K562 (cell line): Measurements from ENCODE around the gene CISD2. TPM values are rescaled to one million over a fixed set of nuclear protein-coding genes. Genes with fewer than 3 reads are reported as not detected.

ENCODE experiments used
- CCNT2 ChIP-seq: IDR thresholded peaks from 2 replicates; pipeline ENCODE4 v1.6.1; 2011; ENCODE audit warnings: borderline replicate concordance, low read depth, mild to moderate bottlenecking, moderate library complexity, mixed read lengths, low read length; ENCODE audit not compliant: insufficient read length; ENCODE audit errors: extremely low read depth
- E2F8 ChIP-seq: fragments of 450-650 bp; IDR thresholded peaks from 2 replicates; pipeline ENCODE4 v1.7.1; 2018; ENCODE audit warnings: mild to moderate bottlenecking, low read depth; ENCODE audit not compliant: partially characterized antibody
- HNRNPLL ChIP-seq: fragments of 200-400 bp; formaldehyde crosslinking; IDR thresholded peaks from 2 replicates; pipeline ENCODE4 v1.6.1; 2017; ENCODE audit warnings: low read length, low read depth, mild to moderate bottlenecking; ENCODE audit not compliant: poor library complexity, severe bottlenecking
- NCOR1 ChIP-seq: fragments of 450-650 bp; IDR thresholded peaks from 2 replicates; pipeline ENCODE4 v1.6.1; 2016; ENCODE audit warnings: mild to moderate bottlenecking, moderate library complexity
- NR4A1 ChIP-seq, 2 experiments: fragments of 250-450 bp in 1 of 2; fragments of 450-650 bp in 1 of 2; sonication (Bioruptor Pico) in 1 of 2; IDR thresholded peaks; 2 replicates each; pipeline versions ENCODE4 v1.4.0 to v1.6.1; 2016 to 2020; ENCODE audit warnings: mild to moderate bottlenecking in 2 of 2, missing compliant biosample characterization in 1 of 2, missing genetic modification characterization in 1 of 2, moderate library complexity in 1 of 2
- PPARD ChIP-seq: fragments of 250-450 bp; sonication (Bioruptor Pico); IDR thresholded peaks from 2 replicates; pipeline ENCODE4 v1.8.0; 2022; ENCODE audit warnings: inconsistent platforms, mild to moderate bottlenecking, moderate library complexity
- polyA plus RNA-seq, 8 experiments: library from polyadenylated mRNA; depleted of rRNA in 4 of 8; stranded (reverse) in 5 of 8; unstranded in 3 of 8; fragments of >200 nt; fragmentation: Nextera tagmentation in 2 of 8; fragmentation: Illumina TruSeq in 1 of 8; extraction: Ambion mirVana in 2 of 8; extraction: Trizol in 1 of 8; gene quantifications; 2 replicates each; pipeline versions ENCODE4 v1.2.1 to v1.2.3, GENCODE V29; 2011 to 2014; ENCODE audit warnings: inconsistent platforms in 1 of 8, missing spikeins in 1 of 8
- total RNA-seq, 7 experiments: library from RNA; depleted of rRNA in 6 of 7; stranded (reverse); fragments of >200 nt in 6 of 7; fragmentation: Illumina TruSeq in 2 of 7; extraction: Trizol in 2 of 7; gene quantifications; 2 replicates each; pipeline versions ENCODE4 v1.2.1 to v1.2.3, GENCODE V29; 2011 to 2021; ENCODE audit warnings: low replicate concordance in 1 of 7
- TF ChIP-seq, protein P1 (sequence below): fragments of 450-650 bp; IDR thresholded peaks from 2 replicates; pipeline ENCODE4 v1.6.1; 2016; ENCODE audit warnings: mild to moderate bottlenecking, moderate library complexity
- TF ChIP-seq, protein P2 (sequence below): fragments of 200-400 bp; formaldehyde crosslinking; IDR thresholded peaks from 2 replicates; pipeline ENCODE4 v1.6.1; 2017; ENCODE audit warnings: mild to moderate bottlenecking, low read depth, low read length, moderate library complexity

CISD2 gene
- total and polyA plus RNA-seq, 9 of the 15 experiments (the other 6 are each of a cell fraction or from before 2014, with no cell fraction given), result 37.8 to 91.4 (median 59.8) TPM

GRCh38 chr4:102868781-102869568 is at the start of gene CISD2 (continued):
- TF ChIP-seq E2F8 (peak; percentile 81), PPARD (no peak), NR4A1 (CRISPR knock-in tag; IDR thresholded peaks at IDR 0.05) (no peak), NR4A1 (tag; IDR thresholded peaks at IDR 0.05) (0 out of 2 replicates have a peak, but pooled peaks have one; percentile 15), CCNT2 (peak; percentile 76), NCOR1 (peak; percentile 8; the same call in 1 of the 2 replicates), HNRNPLL (peak; percentile 98)
- TF ChIP-seq, protein P1, sequence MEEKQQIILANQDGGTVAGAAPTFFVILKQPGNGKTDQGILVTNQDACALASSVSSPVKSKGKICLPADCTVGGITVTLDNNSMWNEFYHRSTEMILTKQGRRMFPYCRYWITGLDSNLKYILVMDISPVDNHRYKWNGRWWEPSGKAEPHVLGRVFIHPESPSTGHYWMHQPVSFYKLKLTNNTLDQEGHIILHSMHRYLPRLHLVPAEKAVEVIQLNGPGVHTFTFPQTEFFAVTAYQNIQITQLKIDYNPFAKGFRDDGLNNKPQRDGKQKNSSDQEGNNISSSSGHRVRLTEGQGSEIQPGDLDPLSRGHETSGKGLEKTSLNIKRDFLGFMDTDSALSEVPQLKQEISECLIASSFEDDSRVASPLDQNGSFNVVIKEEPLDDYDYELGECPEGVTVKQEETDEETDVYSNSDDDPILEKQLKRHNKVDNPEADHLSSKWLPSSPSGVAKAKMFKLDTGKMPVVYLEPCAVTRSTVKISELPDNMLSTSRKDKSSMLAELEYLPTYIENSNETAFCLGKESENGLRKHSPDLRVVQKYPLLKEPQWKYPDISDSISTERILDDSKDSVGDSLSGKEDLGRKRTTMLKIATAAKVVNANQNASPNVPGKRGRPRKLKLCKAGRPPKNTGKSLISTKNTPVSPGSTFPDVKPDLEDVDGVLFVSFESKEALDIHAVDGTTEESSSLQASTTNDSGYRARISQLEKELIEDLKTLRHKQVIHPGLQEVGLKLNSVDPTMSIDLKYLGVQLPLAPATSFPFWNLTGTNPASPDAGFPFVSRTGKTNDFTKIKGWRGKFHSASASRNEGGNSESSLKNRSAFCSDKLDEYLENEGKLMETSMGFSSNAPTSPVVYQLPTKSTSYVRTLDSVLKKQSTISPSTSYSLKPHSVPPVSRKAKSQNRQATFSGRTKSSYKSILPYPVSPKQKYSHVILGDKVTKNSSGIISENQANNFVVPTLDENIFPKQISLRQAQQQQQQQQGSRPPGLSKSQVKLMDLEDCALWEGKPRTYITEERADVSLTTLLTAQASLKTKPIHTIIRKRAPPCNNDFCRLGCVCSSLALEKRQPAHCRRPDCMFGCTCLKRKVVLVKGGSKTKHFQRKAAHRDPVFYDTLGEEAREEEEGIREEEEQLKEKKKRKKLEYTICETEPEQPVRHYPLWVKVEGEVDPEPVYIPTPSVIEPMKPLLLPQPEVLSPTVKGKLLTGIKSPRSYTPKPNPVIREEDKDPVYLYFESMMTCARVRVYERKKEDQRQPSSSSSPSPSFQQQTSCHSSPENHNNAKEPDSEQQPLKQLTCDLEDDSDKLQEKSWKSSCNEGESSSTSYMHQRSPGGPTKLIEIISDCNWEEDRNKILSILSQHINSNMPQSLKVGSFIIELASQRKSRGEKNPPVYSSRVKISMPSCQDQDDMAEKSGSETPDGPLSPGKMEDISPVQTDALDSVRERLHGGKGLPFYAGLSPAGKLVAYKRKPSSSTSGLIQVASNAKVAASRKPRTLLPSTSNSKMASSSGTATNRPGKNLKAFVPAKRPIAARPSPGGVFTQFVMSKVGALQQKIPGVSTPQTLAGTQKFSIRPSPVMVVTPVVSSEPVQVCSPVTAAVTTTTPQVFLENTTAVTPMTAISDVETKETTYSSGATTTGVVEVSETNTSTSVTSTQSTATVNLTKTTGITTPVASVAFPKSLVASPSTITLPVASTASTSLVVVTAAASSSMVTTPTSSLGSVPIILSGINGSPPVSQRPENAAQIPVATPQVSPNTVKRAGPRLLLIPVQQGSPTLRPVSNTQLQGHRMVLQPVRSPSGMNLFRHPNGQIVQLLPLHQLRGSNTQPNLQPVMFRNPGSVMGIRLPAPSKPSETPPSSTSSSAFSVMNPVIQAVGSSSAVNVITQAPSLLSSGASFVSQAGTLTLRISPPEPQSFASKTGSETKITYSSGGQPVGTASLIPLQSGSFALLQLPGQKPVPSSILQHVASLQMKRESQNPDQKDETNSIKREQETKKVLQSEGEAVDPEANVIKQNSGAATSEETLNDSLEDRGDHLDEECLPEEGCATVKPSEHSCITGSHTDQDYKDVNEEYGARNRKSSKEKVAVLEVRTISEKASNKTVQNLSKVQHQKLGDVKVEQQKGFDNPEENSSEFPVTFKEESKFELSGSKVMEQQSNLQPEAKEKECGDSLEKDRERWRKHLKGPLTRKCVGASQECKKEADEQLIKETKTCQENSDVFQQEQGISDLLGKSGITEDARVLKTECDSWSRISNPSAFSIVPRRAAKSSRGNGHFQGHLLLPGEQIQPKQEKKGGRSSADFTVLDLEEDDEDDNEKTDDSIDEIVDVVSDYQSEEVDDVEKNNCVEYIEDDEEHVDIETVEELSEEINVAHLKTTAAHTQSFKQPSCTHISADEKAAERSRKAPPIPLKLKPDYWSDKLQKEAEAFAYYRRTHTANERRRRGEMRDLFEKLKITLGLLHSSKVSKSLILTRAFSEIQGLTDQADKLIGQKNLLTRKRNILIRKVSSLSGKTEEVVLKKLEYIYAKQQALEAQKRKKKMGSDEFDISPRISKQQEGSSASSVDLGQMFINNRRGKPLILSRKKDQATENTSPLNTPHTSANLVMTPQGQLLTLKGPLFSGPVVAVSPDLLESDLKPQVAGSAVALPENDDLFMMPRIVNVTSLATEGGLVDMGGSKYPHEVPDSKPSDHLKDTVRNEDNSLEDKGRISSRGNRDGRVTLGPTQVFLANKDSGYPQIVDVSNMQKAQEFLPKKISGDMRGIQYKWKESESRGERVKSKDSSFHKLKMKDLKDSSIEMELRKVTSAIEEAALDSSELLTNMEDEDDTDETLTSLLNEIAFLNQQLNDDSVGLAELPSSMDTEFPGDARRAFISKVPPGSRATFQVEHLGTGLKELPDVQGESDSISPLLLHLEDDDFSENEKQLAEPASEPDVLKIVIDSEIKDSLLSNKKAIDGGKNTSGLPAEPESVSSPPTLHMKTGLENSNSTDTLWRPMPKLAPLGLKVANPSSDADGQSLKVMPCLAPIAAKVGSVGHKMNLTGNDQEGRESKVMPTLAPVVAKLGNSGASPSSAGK, result peak; percentile 94
- TF ChIP-seq, protein P2, sequence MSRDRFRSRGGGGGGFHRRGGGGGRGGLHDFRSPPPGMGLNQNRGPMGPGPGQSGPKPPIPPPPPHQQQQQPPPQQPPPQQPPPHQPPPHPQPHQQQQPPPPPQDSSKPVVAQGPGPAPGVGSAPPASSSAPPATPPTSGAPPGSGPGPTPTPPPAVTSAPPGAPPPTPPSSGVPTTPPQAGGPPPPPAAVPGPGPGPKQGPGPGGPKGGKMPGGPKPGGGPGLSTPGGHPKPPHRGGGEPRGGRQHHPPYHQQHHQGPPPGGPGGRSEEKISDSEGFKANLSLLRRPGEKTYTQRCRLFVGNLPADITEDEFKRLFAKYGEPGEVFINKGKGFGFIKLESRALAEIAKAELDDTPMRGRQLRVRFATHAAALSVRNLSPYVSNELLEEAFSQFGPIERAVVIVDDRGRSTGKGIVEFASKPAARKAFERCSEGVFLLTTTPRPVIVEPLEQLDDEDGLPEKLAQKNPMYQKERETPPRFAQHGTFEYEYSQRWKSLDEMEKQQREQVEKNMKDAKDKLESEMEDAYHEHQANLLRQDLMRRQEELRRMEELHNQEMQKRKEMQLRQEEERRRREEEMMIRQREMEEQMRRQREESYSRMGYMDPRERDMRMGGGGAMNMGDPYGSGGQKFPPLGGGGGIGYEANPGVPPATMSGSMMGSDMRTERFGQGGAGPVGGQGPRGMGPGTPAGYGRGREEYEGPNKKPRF, result no peak
